Measurements from ENCODE around the gene KIR2DL4.
"Not testable (repeated sequence)": the region's sequence is repeated elsewhere in the genome, so short reads cannot be mapped to it uniquely, and the experiment has no call there.

DNA sequence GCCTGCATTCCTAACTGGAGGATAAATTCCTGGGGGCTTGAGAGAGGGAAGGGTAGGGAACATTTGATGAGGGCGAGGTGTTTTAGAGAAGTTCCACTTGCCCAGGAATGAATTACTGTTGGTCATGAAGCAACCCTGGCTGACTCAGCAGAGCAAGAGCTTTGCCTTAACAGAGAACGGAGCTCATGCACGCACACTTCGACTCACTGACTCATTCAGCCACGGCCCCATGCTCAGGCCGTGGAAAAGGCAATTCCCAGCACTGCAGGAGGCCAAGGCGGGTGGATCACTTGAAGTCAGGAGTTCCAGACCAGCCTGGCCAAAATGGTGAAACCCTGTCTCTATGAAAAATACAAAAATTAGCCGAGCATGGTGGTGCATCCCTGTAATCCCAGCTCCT lies 39.2 kb upstream of the KIR2DL4 start:
- TF ChIP-seq, protein P1, sequence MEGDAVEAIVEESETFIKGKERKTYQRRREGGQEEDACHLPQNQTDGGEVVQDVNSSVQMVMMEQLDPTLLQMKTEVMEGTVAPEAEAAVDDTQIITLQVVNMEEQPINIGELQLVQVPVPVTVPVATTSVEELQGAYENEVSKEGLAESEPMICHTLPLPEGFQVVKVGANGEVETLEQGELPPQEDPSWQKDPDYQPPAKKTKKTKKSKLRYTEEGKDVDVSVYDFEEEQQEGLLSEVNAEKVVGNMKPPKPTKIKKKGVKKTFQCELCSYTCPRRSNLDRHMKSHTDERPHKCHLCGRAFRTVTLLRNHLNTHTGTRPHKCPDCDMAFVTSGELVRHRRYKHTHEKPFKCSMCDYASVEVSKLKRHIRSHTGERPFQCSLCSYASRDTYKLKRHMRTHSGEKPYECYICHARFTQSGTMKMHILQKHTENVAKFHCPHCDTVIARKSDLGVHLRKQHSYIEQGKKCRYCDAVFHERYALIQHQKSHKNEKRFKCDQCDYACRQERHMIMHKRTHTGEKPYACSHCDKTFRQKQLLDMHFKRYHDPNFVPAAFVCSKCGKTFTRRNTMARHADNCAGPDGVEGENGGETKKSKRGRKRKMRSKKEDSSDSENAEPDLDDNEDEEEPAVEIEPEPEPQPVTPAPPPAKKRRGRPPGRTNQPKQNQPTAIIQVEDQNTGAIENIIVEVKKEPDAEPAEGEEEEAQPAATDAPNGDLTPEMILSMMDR (IDR thresholded peaks at IDR 0.05; ENCODE audit: extremely low read depth in 1 of 2, insufficient read depth in 1 of 2, low read depth in 1 of 2, low read length in 2 of 2), result not testable (repeated sequence)
- not testable (repeated sequence) for TF ChIP-seq EZH2 (IDR thresholded peaks at IDR 0.05; ENCODE audit: borderline replicate concordance, low read depth, low read length, severe bottlenecking); FOS (IDR thresholded peaks at IDR 0.05; ENCODE audit: borderline replicate concordance, insufficient read depth, low read length); POLR2A (IDR thresholded peaks at IDR 0.05; ENCODE audit: low read depth, low read length)

Measured in endothelial cell of umbilical vein (primary cell).